T-helper 17 cell (primary cell): ENCODE results near the gene GPALPP1. TPM values are rescaled to one million over a fixed set of nuclear protein-coding genes. Genes with fewer than 3 reads are reported as not detected.
A peak's percentile ranks its signal among the peaks of the same experiment; 100 is the strongest.
"Not testable (repeated sequence)": the region's sequence is repeated elsewhere in the genome, so short reads cannot be mapped to it uniquely, and the experiment has no call there.

Experiments
- ATAC-seq: fragments of 150-1000 bp; cut with Tn5 transposase; 2 replicates; pipeline ENCODE4 v1.10.0; 2021; ENCODE audit warnings: mild to moderate bottlenecking, moderate library complexity
- DNase-seq, 3 donors: peaks; one replicate each; pipeline versions ENCODE4 v3.0.0 to v3.0.0-alpha.2; 2020 to 2021
- H3K9me3 ChIP-seq: one replicate; pipeline ENCODE4 v1.7.0; 2013; ENCODE audit warnings: low read length, mild to moderate bottlenecking; ENCODE audit not compliant: control insufficient read depth, poor library complexity, severe bottlenecking
- H3K27ac Mint-ChIP-seq: one replicate; pipeline ENCODE4 v1.8.0; 2022; ENCODE audit warnings: mild to moderate bottlenecking, moderate library complexity, mixed read lengths
- H3K27me3 Mint-ChIP-seq: one replicate; pipeline ENCODE4 v1.8.0; 2022; ENCODE audit warnings: mixed read lengths
- H3K36me3 Mint-ChIP-seq: one replicate; pipeline ENCODE4 v1.8.0; 2022; ENCODE audit warnings: low read depth, mixed read lengths
- H3K4me1 Mint-ChIP-seq: one replicate; pipeline ENCODE4 v1.8.0; 2022; ENCODE audit warnings: mild to moderate bottlenecking, mixed read lengths
- H3K4me3 Mint-ChIP-seq: one replicate; pipeline ENCODE4 v1.8.0; 2022; ENCODE audit warnings: mild to moderate bottlenecking, moderate library complexity, mixed read lengths
- total RNA-seq, 4 donors: library from RNA in 2 of 4; stranded (reverse) in 2 of 4; gene quantifications; one replicate each; pipeline ENCODE4 v1.2.3 and lab custom pipeline; 2022 to 2026

Gene GPALPP1
- total RNA-seq (10 to 100 TPM; 22.7 to 25.4 TPM), total RNA-seq (lab: John Stamatoyannopoulos, UW) (30.4 to 47.0 reads per million in 2 donors)

GRCh38 chr13:44989071-44989889 lies at the start of gene GPALPP1, which contains the start of gene NUFIP1:
TSS of gene GPALPP1 (plus strand) at chr13:44989538. CDS start at chr13:44989655, 117 bp downstream.
TSS of gene NUFIP1 (minus strand) at chr13:44989471. CDS start at chr13:44989436, 35 bp downstream.
- peak within 1 kb of the TSS; percentile 97 for H3K4me3 Mint-ChIP-seq
- ATAC-seq (peak; percentile 98), DNase-seq (peak; percentile 73 to 88 (median 78))
- no peaks in the 10 kb centered on the region for H3K27me3 Mint-ChIP-seq
- peaks cover 4% of the 10 kb centered on the region for H3K36me3 Mint-ChIP-seq
- H3K4me1 Mint-ChIP-seq, result peaks cover 43% of the 10 kb centered on the region
- no peaks in the 10 kb centered on the region for H3K9me3 ChIP-seq
- H3K27ac Mint-ChIP-seq, result peak within 1 kb of the TSS; percentile 96

GRCh38 chr13:44943411-44943810 lies 45.9 kb upstream of the GPALPP1 start:
- not testable (repeated sequence) for H3K27me3 Mint-ChIP-seq, DNase-seq, H3K4me3 Mint-ChIP-seq, H3K36me3 Mint-ChIP-seq, ATAC-seq, H3K27ac Mint-ChIP-seq, H3K9me3 ChIP-seq, H3K4me1 Mint-ChIP-seq

GRCh38 chr13:44951184-44951583 lies 38.2 kb upstream of the GPALPP1 start:
- ATAC-seq, result no peak
- H3K9me3 ChIP-seq, result no peaks in the 10 kb centered on the region
- Mint-ChIP-seq H3K27me3 (no peaks in the 10 kb centered on the region), H3K36me3 (peaks cover 4% of the 10 kb centered on the region), H3K4me3 (no peak overlapping the region), H3K27ac (no peak overlapping the region), H3K4me1 (peaks cover 2% of the 10 kb centered on the region)
- no peak for DNase-seq

GRCh38 chr13:44952671-44953070 lies 36.7 kb upstream of the GPALPP1 start:
- ATAC-seq (no peak), DNase-seq (no peak)
- Mint-ChIP-seq H3K36me3 (peaks cover 4% of the 10 kb centered on the region), H3K4me1 (peaks cover 2% of the 10 kb centered on the region), H3K27ac (no peak overlapping the region), H3K4me3 (no peak overlapping the region), H3K27me3 (no peaks in the 10 kb centered on the region)
- no peaks in the 10 kb centered on the region for H3K9me3 ChIP-seq

GRCh38 chr13:44954224-44954623 lies 35.1 kb upstream of the GPALPP1 start:
- Mint-ChIP-seq H3K4me3 (no peak overlapping the region), H3K4me1 (peaks cover 5% of the 10 kb centered on the region), H3K27ac (no peak overlapping the region), H3K36me3 (peaks cover 6% of the 10 kb centered on the region), H3K27me3 (no peaks in the 10 kb centered on the region)
- ATAC-seq (no peak), DNase-seq (no peak)
- no peaks in the 10 kb centered on the region for H3K9me3 ChIP-seq

GRCh38 chr13:44955406-44955805 lies 33.9 kb upstream of the GPALPP1 start:
- H3K4me3 Mint-ChIP-seq, result no peak overlapping the region
- peaks cover 6% of the 10 kb centered on the region for H3K36me3 Mint-ChIP-seq
- ATAC-seq, result no peak
- no peaks in the 10 kb centered on the region for H3K27me3 Mint-ChIP-seq
- DNase-seq, result no peak
- no peak overlapping the region for H3K27ac Mint-ChIP-seq
- peaks cover 5% of the 10 kb centered on the region for H3K4me1 Mint-ChIP-seq
- no peaks in the 10 kb centered on the region for H3K9me3 ChIP-seq

- ATAC-seq (no peak), DNase-seq (no peak)
- Mint-ChIP-seq H3K4me3 (no peak overlapping the region), H3K27ac (no peak overlapping the region), H3K4me1 (peaks cover 5% of the 10 kb centered on the region), H3K36me3 (peaks cover 13% of the 10 kb centered on the region), H3K27me3 (no peaks in the 10 kb centered on the region)
- no peaks in the 10 kb centered on the region for H3K9me3 ChIP-seq
Observed at GRCh38 chr13:44961997-44962396, 27.3 kb upstream of the GPALPP1 start.

GRCh38 chr13:44967704-44968433 lies 21.5 kb upstream of the GPALPP1 start:
- DNase-seq, result no peak
- no peaks in the 10 kb centered on the region for H3K9me3 ChIP-seq
- H3K4me3 Mint-ChIP-seq, result no peak overlapping the region
- H3K27me3 Mint-ChIP-seq, result no peaks in the 10 kb centered on the region
- H3K4me1 Mint-ChIP-seq, result peaks cover 9% of the 10 kb centered on the region
- ATAC-seq, result no peak
- H3K27ac Mint-ChIP-seq, result peak overlapping the region; percentile 16
- peaks cover 11% of the 10 kb centered on the region for H3K36me3 Mint-ChIP-seq

- H3K27me3 Mint-ChIP-seq, result no peaks in the 10 kb centered on the region
- ATAC-seq (no peak), DNase-seq (no peak)
- peaks cover 11% of the 10 kb centered on the region for H3K36me3 Mint-ChIP-seq
- H3K9me3 ChIP-seq, result no peaks in the 10 kb centered on the region
- H3K4me1 Mint-ChIP-seq, result peaks cover 9% of the 10 kb centered on the region
- no peak overlapping the region for H3K4me3 Mint-ChIP-seq
- H3K27ac Mint-ChIP-seq, result peak overlapping the region; percentile 16
Observed at GRCh38 chr13:44968434-44968815, 20.9 kb upstream of the GPALPP1 start.

GRCh38 chr13:44969551-44970484 lies 19.5 kb upstream of the GPALPP1 start:
- no peak for ATAC-seq
- Mint-ChIP-seq H3K27me3 (no peaks in the 10 kb centered on the region), H3K27ac (no peak overlapping the region), H3K4me3 (no peak overlapping the region), H3K36me3 (peaks cover 6% of the 10 kb centered on the region), H3K4me1 (peaks cover 7% of the 10 kb centered on the region)
- no peaks in the 10 kb centered on the region for H3K9me3 ChIP-seq
- no peak for DNase-seq

- H3K4me1 Mint-ChIP-seq, result peaks cover 7% of the 10 kb centered on the region
- H3K36me3 Mint-ChIP-seq, result peaks cover 2% of the 10 kb centered on the region
- ATAC-seq (no peak), DNase-seq (no peak)
- H3K9me3 ChIP-seq, result no peaks in the 10 kb centered on the region
- peak overlapping the region; percentile 43 for H3K27ac Mint-ChIP-seq
- no peak overlapping the region for H3K4me3 Mint-ChIP-seq
- H3K27me3 Mint-ChIP-seq, result no peaks in the 10 kb centered on the region
Observed at GRCh38 chr13:44971656-44972595, 17.4 kb upstream of the GPALPP1 start.
